Liver (tissue), 9 donors: ENCODE measurements around the gene OPN4. TPM values are rescaled to one million over a fixed set of nuclear protein-coding genes. Genes with fewer than 3 reads are reported as not detected.

Source experiments
- DNase-seq: peaks from one replicate; pipeline ENCODE4 v3.0.0-alpha.2; 2017; ENCODE audit warnings: low spot score
- H3K27ac ChIP-seq, 2 donors: one replicate each; pipeline ENCODE4 v1.7.0; 2013; ENCODE audit warnings: inconsistent platforms in 2 of 2, low read length in 2 of 2, control low read depth in 1 of 2, low read depth in 1 of 2, mild to moderate bottlenecking in 1 of 2
- H3K27me3 ChIP-seq, 4 donors: one replicate each; pipeline versions ENCODE4 v1.6.1 to v1.7.0; 2013; ENCODE audit warnings: low read length in 3 of 4, inconsistent platforms in 1 of 4, mild to moderate bottlenecking in 1 of 4, moderate library complexity in 1 of 4; ENCODE audit not compliant: control insufficient read depth in 4 of 4, insufficient read depth in 4 of 4
- H3K36me3 ChIP-seq, 4 donors: one replicate each; pipeline versions ENCODE4 v1.6.1 to v1.7.0; 2013; ENCODE audit warnings: low read length in 3 of 4, mild to moderate bottlenecking in 3 of 4, low read depth in 1 of 4, moderate library complexity in 1 of 4; ENCODE audit not compliant: control insufficient read depth in 4 of 4, insufficient read depth in 3 of 4
- H3K4me1 ChIP-seq, 4 donors: one replicate each; pipeline versions ENCODE4 v1.6.1 to v1.7.0; 2013; ENCODE audit warnings: low read length in 3 of 4, mild to moderate bottlenecking in 3 of 4, moderate library complexity in 1 of 4; ENCODE audit not compliant: control insufficient read depth in 4 of 4, insufficient read depth in 4 of 4
- H3K4me3 ChIP-seq, 3 donors: one replicate each; pipeline versions ENCODE4 v1.6.1 to v1.7.0; 2013; ENCODE audit warnings: low read length in 3 of 3, control low read depth in 1 of 3, low read depth in 1 of 3, mild to moderate bottlenecking in 1 of 3
- H3K9ac ChIP-seq, 2 donors: one replicate each; pipeline ENCODE4 v1.7.0; 2013; ENCODE audit warnings: low read length in 2 of 2, mild to moderate bottlenecking in 2 of 2, moderate library complexity in 2 of 2, control low read depth in 1 of 2, low read depth in 1 of 2
- H3K9me3 ChIP-seq, 4 donors: one replicate each; pipeline versions ENCODE4 v1.6.1 to v1.7.0; 2013; ENCODE audit warnings: low read length in 3 of 4; ENCODE audit not compliant: control insufficient read depth in 4 of 4
- FOXA1 ChIP-seq: IDR thresholded peaks from 2 replicates; pipeline ENCODE4 v1.6.1; 2016; ENCODE audit warnings: antibody characterized with exemption
- HNF4A ChIP-seq, 2 donors: conservative IDR thresholded peaks; 2 replicates each; pipeline ENCODE4 v1.6.1; 2016; ENCODE audit warnings: antibody characterized with exemption in 2 of 2, mild to moderate bottlenecking in 2 of 2
- HNF4G ChIP-seq: IDR thresholded peaks from 2 replicates; pipeline ENCODE4 v1.6.1; 2016; ENCODE audit warnings: antibody characterized with exemption
- JUND ChIP-seq, 2 donors: IDR thresholded peaks; 2 replicates each; pipeline ENCODE4 v1.6.1; 2016; ENCODE audit warnings: antibody characterized with exemption in 2 of 2
- RAD21 ChIP-seq, 2 donors: IDR thresholded peaks; 2 replicates each; pipeline ENCODE4 v1.6.1; 2016; ENCODE audit warnings: antibody characterized with exemption in 2 of 2, mild to moderate bottlenecking in 2 of 2
- REST ChIP-seq: IDR thresholded peaks from 2 replicates; pipeline ENCODE4 v1.6.1; 2016; ENCODE audit warnings: antibody characterized with exemption, mild to moderate bottlenecking
- SP1 ChIP-seq: IDR thresholded peaks from 2 replicates; pipeline ENCODE4 v1.6.1; 2018; ENCODE audit warnings: antibody characterized with exemption, mild to moderate bottlenecking
- TAF1 ChIP-seq: conservative IDR thresholded peaks from 2 replicates; pipeline ENCODE4 v1.6.1; 2016; ENCODE audit warnings: antibody characterized with exemption, mild to moderate bottlenecking
- YY1 ChIP-seq: IDR thresholded peaks from 2 replicates; pipeline ENCODE4 v1.6.1; 2016; ENCODE audit warnings: antibody characterized with exemption, mild to moderate bottlenecking
- ZBTB33 ChIP-seq: IDR thresholded peaks from 2 replicates; pipeline ENCODE4 v1.6.1; 2016; ENCODE audit warnings: antibody characterized with exemption
- WGBS: extraction: QIAGEN DNeasy Blood & Tissue Kit; methylation state at CpG from one replicate; pipeline ENCODE4 v1.1.7; 2013; 5-methylcytosine and 5-hydroxymethylcytosine counted together
- polyA plus RNA-seq, 2 donors: library from polyadenylated mRNA; stranded (reverse) in 1 of 2; unstranded in 1 of 2; fragments of 200-250 nt in 1 of 2; fragments of >200 nt in 1 of 2; fragmentation: Nextera tagmentation in 1 of 2; extraction: Ambion mirVana in 1 of 2; gene quantifications; one replicate each; pipeline versions ENCODE4 v1.2.1 to v1.2.3, GENCODE V29; 2013 to 2015
- total RNA-seq, 2 donors: library from RNA; depleted of rRNA; stranded (reverse); fragments of >200 nt; gene quantifications; one replicate each; pipeline ENCODE4 v1.2.3, GENCODE V29; 2014
- donor health status: healthy.
- donor health status: healthy.
- donor health status: healthy.
- donor health status: healthy.
- donor health status: healthy.

Gene OPN4
- total and polyA plus RNA-seq, 4 donors = not detected

- DNase-seq = no peak
- Histone ChIP-seq H3K4me3 (no peak overlapping the region), H3K9ac (no peak overlapping the region), H3K36me3 (no peaks in the 10 kb centered on the region), H3K9me3 (no peaks in the 10 kb centered on the region), H3K27me3 (peaks cover 0 to 2% (median 0%) of the 10 kb centered on the region in 4 donors), H3K27ac (no peak overlapping the region), H3K4me1 (peaks cover 0 to 12% (median 6%) of the 10 kb centered on the region in 4 donors)
- TF ChIP-seq RAD21 (IDR thresholded peaks at IDR 0.05) (no peak), HNF4G (no peak), REST (no peak), HNF4A (conservative IDR thresholded peaks at IDR 0.05) (no peak), YY1 (no peak), ZBTB33 (no peak)
- WGBS = 84% methylated on average over 2 of the region's 2 CpGs
Measured at GRCh38 chr10:86636311-86636710, 18.0 kb upstream of the OPN4 start.

- TF ChIP-seq YY1 (no peak), ZBTB33 (no peak), HNF4G (no peak), FOXA1 (no peak), JUND (IDR thresholded peaks at IDR 0.05) (no peak), SP1 (no peak), RAD21 (IDR thresholded peaks at IDR 0.05) (no peak), TAF1 (no peak), REST (no peak), HNF4A (conservative IDR thresholded peaks at IDR 0.05) (no peak)
- H3K4me3 ChIP-seq = no peak overlapping the region
Measured at GRCh38 chr10:86642021-86642420, 12.3 kb upstream of the OPN4 start.

More at GRCh38 chr10:86642021-86642420, 12.3 kb upstream of the OPN4 start:
- Histone ChIP-seq H3K27me3 (no peaks in the 10 kb centered on the region), H3K36me3 (no peaks in the 10 kb centered on the region), H3K4me1 (no peaks in the 10 kb centered on the region), H3K27ac (no peak overlapping the region), H3K9me3 (no peaks in the 10 kb centered on the region), H3K9ac (no peak overlapping the region)
- DNase-seq = no peak
